H9 (cell line): ENCODE measurements around the gene ZFAND3. TPM values are rescaled to one million over a fixed set of nuclear protein-coding genes. Genes with fewer than 3 reads are reported as not detected.
A peak's percentile ranks its signal among the peaks of the same experiment; 100 is the strongest.

Experiments used
- DNase-seq: peaks from one replicate; pipeline ENCODE4 v3.0.0-alpha.2; 2017
- H2AFZ ChIP-seq: one replicate; pipeline ENCODE4 v1.6.1; 2013; ENCODE audit warnings: mild to moderate bottlenecking, low read length, control low read depth, moderate library complexity
- H2AK5ac ChIP-seq: 2 replicates; pipeline ENCODE4 v1.6.1; 2013; ENCODE audit warnings: low read length, control low read depth, mixed read lengths; ENCODE audit not compliant: insufficient read length
- H2BK120ac ChIP-seq: one replicate; pipeline ENCODE4 v1.6.1; 2013; ENCODE audit warnings: low read depth, mild to moderate bottlenecking, low read length, control low read depth, inconsistent platforms; ENCODE audit not compliant: poor library complexity, severe bottlenecking
- H2BK12ac ChIP-seq: 2 replicates; pipeline ENCODE4 v1.6.1; 2013; ENCODE audit warnings: low read length, control low read depth, mixed read lengths, low read depth; ENCODE audit not compliant: insufficient read length
- H2BK15ac ChIP-seq: 2 replicates; pipeline ENCODE4 v1.6.1; 2013; ENCODE audit warnings: low read depth, low read length, control low read depth
- H2BK20ac ChIP-seq: one replicate; pipeline ENCODE4 v1.6.1; 2013; ENCODE audit warnings: low read depth, mild to moderate bottlenecking, low read length, control low read depth, inconsistent platforms; ENCODE audit not compliant: poor library complexity, severe bottlenecking
- H2BK5ac ChIP-seq: 2 replicates; pipeline ENCODE4 v1.6.1; 2013; ENCODE audit warnings: low read length, control low read depth, mixed read lengths; ENCODE audit not compliant: insufficient read length
- H3K14ac ChIP-seq: 2 replicates; pipeline ENCODE4 v1.6.1; 2013; ENCODE audit warnings: low read length, control low read depth; ENCODE audit not compliant: insufficient read depth
- H3K18ac ChIP-seq: 2 replicates; pipeline ENCODE4 v1.6.1; 2013; ENCODE audit warnings: low read depth, mild to moderate bottlenecking, mixed read lengths, low read length, control low read depth; ENCODE audit not compliant: insufficient read length
- H3K23ac ChIP-seq: 2 replicates; pipeline ENCODE4 v1.6.1; 2013; ENCODE audit warnings: low read length, control low read depth, mixed read lengths, low read depth; ENCODE audit not compliant: insufficient read length
- H3K23me2 ChIP-seq: 2 replicates; pipeline ENCODE4 v1.6.1; 2013; ENCODE audit warnings: low read depth, mild to moderate bottlenecking, mixed read lengths, low read length, control low read depth; ENCODE audit not compliant: insufficient read length, poor library complexity, severe bottlenecking
- H3K27ac ChIP-seq: 2 replicates; pipeline ENCODE4 v1.5.1; 2013; ENCODE audit warnings: low read length, control low read depth, mixed read lengths, low read depth; ENCODE audit not compliant: insufficient read length
- H3K27me3 ChIP-seq: 2 replicates; pipeline ENCODE4 v1.6.1; 2013; ENCODE audit warnings: low read length, control low read depth, inconsistent platforms; ENCODE audit not compliant: insufficient read depth
- H3K4ac ChIP-seq: 2 replicates; pipeline ENCODE4 v1.6.1; 2013; ENCODE audit warnings: low read depth, mild to moderate bottlenecking, control low read depth, inconsistent platforms, low read length, moderate library complexity
- H3K4me1 ChIP-seq: 2 replicates; pipeline ENCODE4 v1.6.1; 2013; ENCODE audit warnings: low read length, control low read depth, inconsistent platforms; ENCODE audit not compliant: insufficient read depth
- H3K4me2 ChIP-seq: 2 replicates; pipeline ENCODE4 v1.6.1; 2013; ENCODE audit warnings: low read length, control low read depth, mixed read lengths; ENCODE audit not compliant: insufficient read length, insufficient read depth
- H3K56ac ChIP-seq: 2 replicates; pipeline ENCODE4 v1.6.1; 2013; ENCODE audit warnings: low read depth, mild to moderate bottlenecking, mixed read lengths, low read length, control low read depth; ENCODE audit not compliant: insufficient read length
- H3K79me1 ChIP-seq: 2 replicates; pipeline ENCODE4 v1.6.1; 2013; ENCODE audit warnings: low read depth, mild to moderate bottlenecking, moderate library complexity, low read length, control low read depth, inconsistent platforms; ENCODE audit not compliant: insufficient read depth, poor library complexity, severe bottlenecking
- H3K79me2 ChIP-seq: 2 replicates; pipeline ENCODE4 v1.6.1; 2013; ENCODE audit warnings: low read length, control low read depth, inconsistent platforms; ENCODE audit not compliant: insufficient read depth
- H3K9ac ChIP-seq: 2 replicates; pipeline ENCODE4 v1.6.1; 2013; ENCODE audit warnings: low read length, control low read depth, mixed read lengths; ENCODE audit not compliant: insufficient read length; ENCODE audit errors: extremely low read depth
- H3K9me3 ChIP-seq: one replicate; pipeline ENCODE4 v1.6.1; 2013; ENCODE audit warnings: low read depth, low read length, inconsistent platforms; ENCODE audit not compliant: control insufficient read depth
- H3T11ph ChIP-seq: one replicate; pipeline ENCODE4 v1.6.1; 2013; ENCODE audit warnings: mild to moderate bottlenecking, low read length, control low read depth, inconsistent platforms
- H4K20me1 ChIP-seq: one replicate; pipeline ENCODE4 v1.6.1; 2013; ENCODE audit not compliant: control insufficient read depth, insufficient read length, insufficient read depth
- H4K5ac ChIP-seq: 2 replicates; pipeline ENCODE4 v1.6.1; 2013; ENCODE audit warnings: low read depth, mild to moderate bottlenecking, mixed read lengths, low read length, control low read depth; ENCODE audit not compliant: insufficient read length
- H4K8ac ChIP-seq: replicated peaks from 2 replicates; pipeline ENCODE4 v1.6.1; 2013; ENCODE audit warnings: low read length, control low read depth, mixed read lengths, low read depth; ENCODE audit not compliant: insufficient read length
- H4K91ac ChIP-seq: 2 replicates; pipeline ENCODE4 v1.6.1; 2013; ENCODE audit warnings: low read depth, mild to moderate bottlenecking, moderate library complexity, mixed read lengths, low read length, control low read depth; ENCODE audit not compliant: insufficient read length
- H3K27ac Mint-ChIP-seq, 3 experiments: 2 replicates in 2 of 3; 3 replicates in 1 of 3; pipeline ENCODE4 v1.8.0; 2020 to 2021; ENCODE audit warnings: mixed read lengths in 3 of 3, mild to moderate bottlenecking in 1 of 3, moderate library complexity in 1 of 3
- H3K27me3 Mint-ChIP-seq: 2 replicates; pipeline ENCODE4 v1.8.0; 2021; ENCODE audit warnings: low read depth, mild to moderate bottlenecking, moderate library complexity, mixed read lengths
- H3K36me3 Mint-ChIP-seq, 3 experiments: 2 replicates in 2 of 3; 3 replicates in 1 of 3; pipeline ENCODE4 v1.8.0; 2020 to 2021; ENCODE audit warnings: low read depth in 3 of 3, mixed read lengths in 3 of 3; ENCODE audit not compliant: insufficient read depth in 1 of 3
- H3K4me1 Mint-ChIP-seq, 2 experiments: 2 replicates each; pipeline ENCODE4 v1.8.0; 2020; ENCODE audit warnings: mixed read lengths in 2 of 2
- H3K4me3 Mint-ChIP-seq, 2 experiments: 2 replicates in 1 of 2; 3 replicates in 1 of 2; pipeline ENCODE4 v1.8.0; 2020 to 2021; ENCODE audit warnings: mild to moderate bottlenecking in 2 of 2, mixed read lengths in 2 of 2, moderate library complexity in 1 of 2
- H3K9me3 Mint-ChIP-seq, 2 experiments: 2 replicates in 1 of 2; 3 replicates in 1 of 2; pipeline ENCODE4 v1.8.0; 2020; ENCODE audit warnings: mild to moderate bottlenecking in 2 of 2, mixed read lengths in 2 of 2, moderate library complexity in 1 of 2
- WGBS: extraction: QIAGEN DNeasy Blood & Tissue Kit; methylation state at CpG from one replicate; pipeline ENCODE4 v1.1.7; 2013; ENCODE audit warnings: missing lambda C conversion rate, low lambda C conversion rate, mixed read lengths; ENCODE audit not compliant: insufficient read length; ENCODE audit errors: extremely low coverage; 5-methylcytosine and 5-hydroxymethylcytosine counted together
- total RNA-seq: library from RNA; stranded (reverse); gene quantifications from 2 replicates; pipeline ENCODE4 v1.2.1, GENCODE V29; 2021
- TF ChIP-seq, protein P1 (sequence below): fragments of 200-600 bp; sonication (generic); conservative IDR thresholded peaks from 3 replicates; pipeline ENCODE4 v1.8.0; 2021; ENCODE audit warnings: antibody characterized with exemption, mild to moderate bottlenecking

Gene ZFAND3
- total RNA-seq, 1 experiment from 2014 or later: 57.7 TPM

- TF ChIP-seq, protein P1, sequence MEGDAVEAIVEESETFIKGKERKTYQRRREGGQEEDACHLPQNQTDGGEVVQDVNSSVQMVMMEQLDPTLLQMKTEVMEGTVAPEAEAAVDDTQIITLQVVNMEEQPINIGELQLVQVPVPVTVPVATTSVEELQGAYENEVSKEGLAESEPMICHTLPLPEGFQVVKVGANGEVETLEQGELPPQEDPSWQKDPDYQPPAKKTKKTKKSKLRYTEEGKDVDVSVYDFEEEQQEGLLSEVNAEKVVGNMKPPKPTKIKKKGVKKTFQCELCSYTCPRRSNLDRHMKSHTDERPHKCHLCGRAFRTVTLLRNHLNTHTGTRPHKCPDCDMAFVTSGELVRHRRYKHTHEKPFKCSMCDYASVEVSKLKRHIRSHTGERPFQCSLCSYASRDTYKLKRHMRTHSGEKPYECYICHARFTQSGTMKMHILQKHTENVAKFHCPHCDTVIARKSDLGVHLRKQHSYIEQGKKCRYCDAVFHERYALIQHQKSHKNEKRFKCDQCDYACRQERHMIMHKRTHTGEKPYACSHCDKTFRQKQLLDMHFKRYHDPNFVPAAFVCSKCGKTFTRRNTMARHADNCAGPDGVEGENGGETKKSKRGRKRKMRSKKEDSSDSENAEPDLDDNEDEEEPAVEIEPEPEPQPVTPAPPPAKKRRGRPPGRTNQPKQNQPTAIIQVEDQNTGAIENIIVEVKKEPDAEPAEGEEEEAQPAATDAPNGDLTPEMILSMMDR: no peak
- DNase-seq: peak; percentile 64
- Mint-ChIP-seq H3K36me3 (peaks cover 0 to 3% (median 0%) of the 10 kb centered on the region in 3 experiments; a peak in 2 of 7 replicates), H3K27ac (peak overlapping the region in 1 of 3 experiments; percentile 13; a peak in 1 of 7 replicates), H3K9me3 (peaks cover 4 to 8% of the 10 kb centered on the region in 2 experiments), H3K4me1 (peaks cover 35 to 43% of the 10 kb centered on the region in 2 experiments), H3K4me3 (peak overlapping the region; percentile 15 to 58), H3K27me3 (peaks cover 89% of the 10 kb centered on the region)
- Histone ChIP-seq H2AK5ac (no peak overlapping the region), H2BK5ac (no peak overlapping the region), H3K27me3 (peaks cover 4% of the 10 kb centered on the region; the same call in 1 of the 2 replicates), H3K4ac (no peak overlapping the region), H2AFZ (no peak overlapping the region), H3K4me1 (peaks cover 8% of the 10 kb centered on the region), H2BK20ac (no peak overlapping the region), H3K4me2 (peak overlapping the region; percentile 12), H3K18ac (no peak overlapping the region), H3K27ac (no peak overlapping the region), H3T11ph (no peak overlapping the region), H3K23ac (no peak overlapping the region), H4K5ac (no peak overlapping the region), H2BK15ac (no peak overlapping the region), H3K79me2 (no peaks in the 10 kb centered on the region), H4K91ac (no peak overlapping the region), H3K9ac (no peak overlapping the region), H3K9me3 (no peaks in the 10 kb centered on the region), H4K8ac (no peak overlapping the region), H4K20me1 (no peaks in the 10 kb centered on the region), H3K79me1 (no peaks in the 10 kb centered on the region), H3K23me2 (no peaks in the 10 kb centered on the region), H2BK12ac (no peak overlapping the region), H3K14ac (peak overlapping the region; percentile 50; the same call in 1 of the 2 replicates), H2BK120ac (no peak overlapping the region), H3K56ac (no peak overlapping the region)
- WGBS: no CpG with 5 or more reads among the region's 10 CpGs
Observed at GRCh38 chr6:37777272-37777834, 42.2 kb upstream of the ZFAND3 start.
